NOMO-1 treated with DMSO at 0.1 percent for 48 hours (cell line): ENCODE measurements around the gene ZFPM1.
"Not testable (repeated sequence)": the region's sequence is repeated elsewhere in the genome, so short reads cannot be mapped to it uniquely, and the experiment has no call there.

ENCODE experiments used
- DNase-seq: peaks from one replicate; lab custom pipeline; 2025; ENCODE audit not compliant: unreplicated experiment; lab: John Stamatoyannopoulos, UW

The ZFPM1 gene

DNA sequence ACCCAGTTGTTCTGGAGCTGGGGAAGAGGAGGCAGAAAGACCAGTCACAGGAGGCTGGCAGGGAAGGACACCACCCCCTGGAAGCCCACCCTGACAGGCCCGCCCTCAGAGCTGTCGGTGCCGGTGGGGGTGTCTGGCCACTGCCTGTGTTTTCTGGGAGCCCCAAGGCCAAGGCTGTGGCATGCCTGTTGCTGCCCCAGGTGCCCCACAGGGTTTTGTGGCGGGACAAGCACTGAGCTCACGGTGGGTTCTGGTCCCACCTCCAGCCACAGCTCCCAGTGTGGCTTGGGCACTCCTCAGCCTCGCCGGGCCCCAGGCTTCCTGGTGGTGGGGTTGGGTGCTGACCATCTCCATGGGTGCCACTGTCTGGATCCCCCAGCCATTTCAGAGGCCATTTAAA, 58.0 kb downstream of the ZFPM1 start:
- DNase-seq, result no peak

DNA sequence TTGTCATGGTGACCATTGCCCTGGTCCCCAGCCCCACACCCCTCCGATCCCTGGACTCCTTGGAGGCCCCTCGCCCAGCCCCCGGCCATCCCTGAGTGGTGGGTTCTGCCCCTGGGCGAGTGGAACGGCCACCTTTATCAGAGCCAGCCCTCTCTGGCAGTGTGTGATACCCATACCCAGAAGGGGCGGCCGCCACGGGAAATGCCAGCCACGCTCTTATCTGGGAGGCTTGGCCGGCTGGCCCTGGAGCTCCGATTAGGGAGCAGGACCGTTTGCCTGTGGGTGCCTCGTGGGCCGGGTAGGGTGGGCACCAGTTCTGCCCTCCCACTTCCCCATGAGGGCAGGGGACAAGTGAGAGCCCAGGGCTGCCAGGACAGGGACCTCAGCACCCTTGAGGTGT, 58.8 kb downstream of the ZFPM1 start:
- DNase-seq, result no peak

DNA sequence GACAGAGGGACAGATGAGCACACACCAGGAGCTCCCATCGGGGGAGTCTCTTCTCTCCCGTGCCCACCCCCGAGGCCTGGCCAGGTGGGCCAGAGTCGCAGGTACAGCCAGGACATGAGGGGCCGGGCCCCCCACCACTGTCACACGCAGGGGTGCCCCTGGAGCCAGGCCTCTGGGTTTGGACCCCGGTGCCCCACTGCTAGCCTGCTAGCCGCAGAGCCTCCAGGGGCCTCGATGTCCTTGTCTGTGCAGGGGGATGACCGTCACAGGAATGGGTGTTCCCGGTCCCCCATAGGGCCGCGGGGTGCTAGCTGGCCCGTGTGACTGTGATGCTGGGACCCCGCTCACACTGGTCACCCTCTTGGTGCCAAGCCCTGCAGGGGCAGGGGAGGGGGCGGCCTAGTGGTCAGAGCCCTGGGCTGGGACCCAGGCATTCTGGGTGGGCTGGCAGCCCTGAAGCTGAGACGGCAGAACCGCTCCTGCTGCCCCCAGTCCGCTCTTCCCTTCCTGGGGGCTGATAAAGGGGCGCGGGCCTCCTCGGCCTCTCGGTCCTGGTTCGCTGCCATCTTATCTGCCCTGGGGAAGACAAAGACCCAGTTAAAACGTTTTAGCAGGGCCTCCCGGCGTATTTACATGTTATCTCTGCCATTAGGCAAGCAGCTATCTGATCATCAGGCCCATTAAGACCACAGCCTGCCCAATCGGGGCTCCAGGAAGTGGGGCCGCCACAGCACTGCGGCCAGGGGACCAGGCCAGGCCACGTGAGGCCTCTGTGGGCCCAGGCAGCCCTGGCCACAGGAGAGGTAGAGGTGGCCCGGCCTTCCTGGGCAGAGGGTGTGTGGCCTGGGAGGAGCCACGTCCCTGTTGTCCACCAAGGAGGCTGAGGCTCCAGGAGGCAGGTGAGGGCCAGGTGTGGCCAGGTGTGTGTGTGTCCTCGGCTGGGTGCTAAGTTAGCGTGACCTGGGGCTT, 59.9 kb downstream of the ZFPM1 start:
- DNase-seq, result no peak

DNA sequence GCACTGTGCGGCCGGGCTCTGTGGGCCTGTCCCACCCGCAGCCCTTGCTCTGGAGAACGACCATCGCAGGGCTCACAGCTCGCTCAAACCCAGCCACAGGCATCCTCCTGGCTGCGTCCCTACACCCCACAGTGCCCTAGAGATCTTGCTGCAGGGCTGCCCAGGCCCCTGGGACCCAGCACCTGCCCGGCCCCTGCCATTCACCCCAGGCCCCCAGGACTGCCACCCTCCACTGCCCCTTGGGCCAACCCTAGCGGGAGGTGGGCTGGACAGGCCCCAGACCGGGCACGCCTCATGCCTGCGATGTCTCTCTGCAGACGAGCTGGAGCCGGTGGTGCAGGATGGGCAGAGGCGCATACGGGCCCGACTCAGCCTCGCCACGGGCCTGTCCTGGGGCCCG, 61.0 kb downstream of the ZFPM1 start:
- no peak for DNase-seq

DNA sequence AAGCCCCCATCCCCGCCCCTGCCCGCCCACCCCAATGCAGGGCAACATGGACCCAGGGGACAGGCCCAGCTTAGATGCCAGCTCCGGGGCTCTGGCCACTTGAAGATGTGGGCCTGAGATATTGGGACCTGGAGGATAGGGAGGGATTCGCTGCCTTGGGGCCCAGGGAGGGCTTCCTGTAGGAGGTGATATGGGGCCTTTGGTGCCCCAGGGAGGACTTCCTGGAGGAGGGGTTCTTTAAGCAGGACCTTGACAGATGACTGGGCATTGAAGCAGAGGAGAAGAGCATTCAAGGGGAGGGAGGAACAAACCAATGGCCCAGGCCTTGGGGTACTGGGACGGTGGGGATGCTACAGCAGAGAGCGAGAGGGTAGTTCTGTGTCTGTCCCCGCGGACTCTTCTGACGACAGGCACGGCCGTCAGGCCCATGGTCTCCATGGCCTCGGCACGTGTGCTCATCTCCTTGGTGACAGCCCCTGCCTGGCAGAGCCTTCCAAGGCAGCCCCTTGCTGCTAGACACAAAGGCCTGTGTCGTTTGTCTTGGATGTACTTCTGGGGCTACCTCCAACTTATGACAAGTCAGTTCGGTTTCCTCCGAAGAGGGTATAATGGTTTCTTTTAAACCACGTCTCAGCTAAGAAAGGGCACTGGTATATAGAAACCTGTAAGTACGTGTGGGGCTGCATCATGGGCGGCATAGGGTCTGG, 61.6 kb downstream of the ZFPM1 start:
- no peak for DNase-seq

DNA sequence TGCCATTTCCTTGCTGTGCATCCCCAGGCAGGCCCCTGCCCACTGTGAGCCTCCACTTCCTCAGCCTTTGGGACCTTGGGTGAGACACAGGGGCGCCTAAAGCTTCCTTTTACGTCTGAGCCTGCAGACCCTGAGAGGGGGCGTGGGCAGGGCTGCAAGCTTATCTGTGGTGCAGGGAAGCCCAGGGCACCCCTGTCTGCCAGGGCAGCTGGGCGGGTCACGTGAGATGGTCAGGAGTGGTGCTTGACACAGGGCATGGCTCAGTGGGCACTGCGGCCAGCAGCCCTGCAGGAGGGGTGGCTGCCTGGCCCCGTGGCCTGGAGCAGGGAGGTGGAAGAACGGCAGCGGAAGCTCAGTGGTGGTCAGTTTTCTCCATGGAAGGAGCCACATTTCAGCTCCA, 62.3 kb downstream of the ZFPM1 start:
- no peak for DNase-seq

DNA sequence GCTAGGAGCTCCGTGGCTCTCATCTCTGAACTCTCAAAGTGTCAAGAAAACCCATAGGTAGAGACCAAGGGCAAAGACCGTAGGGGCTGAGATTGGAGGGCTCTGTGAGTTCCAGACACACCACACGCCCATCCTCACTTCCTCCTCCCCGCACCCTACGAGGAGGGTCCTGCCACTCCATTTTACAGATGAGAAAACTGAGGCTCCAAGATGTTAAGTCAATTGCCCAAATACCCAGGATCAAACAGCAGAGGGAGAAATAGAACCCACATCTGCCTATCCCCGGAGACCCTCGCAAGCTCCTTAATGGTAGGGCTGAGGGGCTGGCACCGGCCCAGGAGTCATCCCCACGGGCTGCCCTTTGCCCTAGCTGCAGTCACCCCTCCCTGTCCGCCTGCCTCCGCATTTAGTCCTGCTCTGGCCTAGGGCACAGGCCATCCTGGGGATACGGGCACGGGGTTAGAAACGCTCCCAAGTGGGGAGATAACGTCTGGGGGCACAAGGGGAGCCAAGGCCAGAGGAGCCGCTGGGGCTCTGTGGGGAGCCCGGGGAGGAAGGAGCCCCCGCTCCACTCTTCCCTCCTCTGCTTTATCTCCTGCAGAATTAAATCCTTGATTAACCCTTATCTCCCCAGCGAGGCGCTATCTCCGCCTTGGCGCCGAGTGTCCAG, 63.0 kb downstream of the ZFPM1 start:
- no peak for DNase-seq

DNA sequence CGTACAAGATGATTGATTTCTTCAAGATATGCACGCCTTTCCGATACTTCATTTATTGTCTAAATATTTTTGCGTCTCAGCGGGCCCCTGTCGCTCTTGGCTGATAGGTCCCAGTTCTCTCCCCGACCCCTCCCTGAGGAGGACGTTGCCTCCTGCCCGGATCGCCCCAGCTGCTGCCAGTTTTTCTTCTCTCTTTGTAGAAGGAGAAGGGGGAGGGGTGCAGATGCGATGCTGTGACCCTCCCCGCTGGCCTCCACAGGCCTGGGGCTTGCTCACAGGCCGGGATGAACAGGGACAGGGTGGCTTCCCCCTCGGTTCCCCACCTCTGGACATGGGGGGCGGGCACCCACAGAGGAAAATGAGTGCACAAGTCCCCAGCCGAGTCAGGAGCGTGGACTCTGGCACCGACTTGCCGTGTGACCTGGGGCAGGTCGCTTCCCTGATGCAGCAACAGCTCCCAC, 63.6 kb downstream of the ZFPM1 start:
- DNase-seq, result no peak

DNA sequence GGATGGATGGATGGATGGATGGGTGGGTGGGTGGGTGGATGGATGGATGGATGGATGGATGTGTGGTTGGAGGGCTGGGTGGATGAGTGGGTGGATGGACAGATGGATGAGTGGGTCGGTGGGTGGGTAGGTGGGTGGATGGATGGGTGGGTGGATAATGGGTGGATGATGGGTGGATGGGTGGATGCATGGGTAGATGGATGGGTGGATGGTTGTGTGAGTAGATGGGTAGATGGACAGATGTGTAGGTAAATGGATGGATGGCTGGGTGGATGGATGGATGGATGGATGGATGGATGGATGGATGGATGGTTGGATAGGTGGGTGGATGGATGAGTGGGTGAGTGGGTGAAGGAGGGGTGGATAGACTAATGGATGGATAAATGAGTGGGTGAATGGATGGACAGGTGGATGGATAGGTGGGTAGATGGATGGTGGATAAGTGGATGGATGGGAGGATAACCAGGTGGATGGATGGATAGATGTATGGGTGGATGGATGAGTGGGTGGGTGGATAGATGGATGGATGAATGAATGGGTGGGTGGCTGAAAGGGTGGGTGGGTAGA, 64.2 kb downstream of the ZFPM1 start:
- not testable (repeated sequence) for DNase-seq

DNA sequence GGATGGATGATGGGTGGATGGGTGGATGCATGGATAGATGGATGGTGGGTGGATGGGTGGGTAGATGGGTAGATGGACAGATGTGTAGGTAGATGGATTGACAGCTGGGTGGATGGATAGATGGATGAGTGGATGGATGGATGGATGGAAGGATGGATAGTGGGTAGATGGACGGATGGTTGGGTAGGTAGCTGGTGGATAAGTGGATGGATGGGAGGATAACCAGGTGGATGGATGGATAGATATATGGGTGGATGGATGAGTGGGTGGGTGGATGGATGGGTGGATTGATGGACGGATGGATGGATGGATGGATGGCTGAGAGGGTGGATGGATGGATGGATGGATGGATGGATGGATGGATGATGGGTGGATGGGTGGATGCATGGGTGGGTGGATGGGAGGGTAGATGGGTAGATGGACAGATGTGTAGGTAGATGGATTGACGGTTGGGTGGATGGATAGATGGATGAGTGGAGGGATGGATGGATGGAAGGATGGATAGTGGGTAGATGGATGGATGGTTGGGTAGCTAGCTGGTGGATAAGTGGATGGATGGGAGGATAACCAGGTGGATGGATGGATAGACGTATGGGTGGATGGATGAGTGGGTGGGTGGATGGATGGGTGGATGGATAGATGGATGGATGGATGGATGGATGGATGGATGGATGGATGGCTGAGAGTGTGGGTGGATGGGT, 65.5 kb downstream of the ZFPM1 start:
- not testable (repeated sequence) for DNase-seq

DNA sequence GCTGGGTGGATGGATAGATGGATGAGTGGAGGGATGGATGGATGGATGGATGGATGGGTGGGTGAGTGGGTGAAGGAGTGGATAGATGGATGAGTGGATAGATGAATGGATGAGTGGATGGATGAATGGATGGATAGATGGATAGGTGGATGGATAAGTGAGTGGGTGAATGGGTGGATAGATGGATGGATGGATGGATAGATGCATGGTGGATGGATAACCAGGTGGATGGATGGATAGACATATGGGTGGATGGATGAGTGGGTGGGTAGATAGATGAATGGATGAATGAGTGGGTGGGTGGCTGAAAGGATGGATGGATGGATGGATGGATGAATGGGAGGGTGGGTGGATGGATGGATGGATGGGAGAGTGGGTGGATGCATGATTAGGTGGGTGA, 66.2 kb downstream of the ZFPM1 start:
- no peak for DNase-seq

DNA sequence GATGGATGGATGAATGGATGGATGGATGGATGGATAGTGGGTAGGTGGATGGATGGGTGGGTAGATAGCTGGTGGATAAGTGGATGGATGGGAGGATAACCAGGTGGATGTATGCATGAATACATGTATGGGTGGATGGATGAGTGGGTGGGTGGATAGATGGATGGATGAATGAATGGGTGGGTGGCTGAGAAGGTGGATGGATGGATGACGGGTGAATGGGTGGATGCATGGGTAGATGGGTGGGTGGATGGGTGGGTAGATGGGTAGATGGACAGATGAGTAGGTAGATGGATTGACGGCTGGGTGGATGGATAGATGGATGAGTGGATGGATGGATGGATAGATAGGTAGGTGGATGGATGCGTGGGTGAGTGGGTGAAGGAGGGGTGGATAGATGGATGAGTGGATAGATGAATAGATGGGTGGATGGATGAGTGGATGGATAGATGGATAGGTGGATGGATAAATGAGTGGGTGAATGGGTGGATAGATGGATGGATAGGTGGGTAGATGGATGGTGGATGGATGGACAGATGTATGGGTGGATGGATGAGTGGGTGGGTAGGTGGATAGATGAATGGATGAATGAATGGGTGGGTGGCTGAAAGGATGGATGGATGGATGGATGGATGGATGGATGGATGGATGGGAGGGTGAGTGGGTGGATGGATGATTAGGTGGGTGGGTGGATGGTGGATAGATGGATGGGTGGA, 67.0 kb downstream of the ZFPM1 start:
- no peak for DNase-seq

DNA sequence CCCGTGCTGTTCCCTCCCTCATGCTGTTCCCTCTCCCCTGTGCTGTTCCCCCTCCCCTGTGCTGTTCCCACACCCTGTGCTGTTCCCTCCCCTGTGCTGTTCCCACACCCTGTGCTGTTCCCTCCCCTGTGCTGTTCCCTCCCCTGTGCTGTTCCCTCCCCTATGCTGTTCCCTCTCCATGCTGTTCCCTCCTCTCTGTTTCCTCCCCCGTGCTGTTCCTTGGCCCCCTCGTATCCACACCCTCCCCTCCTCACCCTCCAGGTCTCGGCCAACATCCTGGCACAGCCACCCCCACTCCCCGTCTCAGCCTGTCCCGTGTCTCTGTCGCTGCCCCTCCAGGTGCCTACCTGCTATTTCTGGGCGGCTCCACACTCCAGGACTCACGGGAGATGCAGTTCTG, 68.6 kb downstream of the ZFPM1 start:
- DNase-seq, result no peak

DNA sequence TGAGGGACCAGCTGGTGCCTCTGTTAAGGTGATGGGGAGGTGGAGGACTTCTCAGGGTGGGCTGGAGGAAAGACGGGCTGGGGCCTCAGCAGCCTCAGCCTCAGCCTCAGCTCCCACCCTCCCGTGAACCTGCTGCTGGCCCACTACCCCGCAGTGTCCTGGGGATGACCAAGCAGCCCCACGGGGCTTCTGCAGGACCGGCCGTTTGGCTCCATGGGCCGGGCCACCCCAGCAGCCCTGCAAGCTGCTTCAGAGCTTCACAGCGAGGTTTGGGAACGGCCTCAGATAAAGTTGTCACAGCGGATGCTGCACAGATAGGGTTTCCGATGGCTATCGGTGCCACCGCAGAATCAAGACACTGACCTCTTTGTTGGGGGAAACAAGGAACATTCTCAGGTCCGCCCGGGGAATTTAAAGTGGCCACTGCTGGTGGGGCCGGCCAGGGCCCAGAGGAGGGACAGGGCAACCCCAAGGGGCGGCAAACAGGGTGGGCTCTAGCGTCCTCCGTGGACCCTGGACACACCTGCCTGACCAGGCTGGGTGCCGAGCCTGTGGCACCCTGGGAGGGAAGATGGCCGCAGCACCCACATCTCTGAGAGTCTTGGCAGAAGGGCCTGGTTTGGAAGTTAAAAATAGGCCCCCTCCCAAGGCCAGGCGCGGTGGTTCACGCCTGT, 69.3 kb downstream of the ZFPM1 start:
- DNase-seq, result no peak

DNA sequence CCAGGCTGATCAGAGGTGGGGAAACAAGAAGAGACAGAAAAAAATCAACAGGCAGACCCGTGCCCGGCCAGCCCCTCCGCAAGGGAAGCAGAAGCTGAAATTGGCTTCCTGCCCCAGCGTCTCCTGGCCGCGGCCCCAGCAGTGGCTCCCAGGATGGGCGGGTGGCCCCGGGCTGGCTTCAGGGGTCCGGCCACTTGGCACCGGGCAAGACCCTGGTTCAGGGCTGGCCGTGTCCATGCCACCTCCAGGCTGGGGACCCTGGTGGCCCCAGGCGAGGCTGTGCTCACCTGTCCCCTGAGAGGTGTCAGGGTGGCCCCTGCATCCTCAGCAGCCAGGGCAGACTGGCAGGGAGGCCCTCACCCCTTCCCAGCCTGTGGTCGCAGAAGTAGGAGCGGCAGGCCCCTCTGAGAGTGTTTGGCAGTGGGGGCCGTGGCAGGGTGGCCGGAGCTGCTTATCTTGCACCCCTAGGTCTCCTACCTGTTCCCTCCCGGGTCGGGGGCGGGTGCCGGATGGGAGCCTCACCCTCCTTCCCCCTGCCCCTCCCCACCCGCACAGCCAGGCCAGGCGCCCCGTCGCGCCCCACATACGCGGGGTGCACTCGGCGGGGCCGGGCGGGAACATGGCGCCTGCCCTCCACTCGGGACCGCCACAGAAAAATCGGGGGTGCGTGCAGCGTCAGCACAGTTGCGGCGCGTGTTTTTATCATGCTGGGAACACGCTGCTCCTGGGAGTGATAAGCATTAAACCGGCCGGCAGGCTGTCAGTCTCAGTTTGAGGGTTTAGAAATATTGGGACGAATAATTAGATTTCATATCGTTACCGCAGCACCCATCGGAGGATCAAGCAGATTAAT, 70.5 kb downstream of the ZFPM1 start:
- no peak for DNase-seq

DNA sequence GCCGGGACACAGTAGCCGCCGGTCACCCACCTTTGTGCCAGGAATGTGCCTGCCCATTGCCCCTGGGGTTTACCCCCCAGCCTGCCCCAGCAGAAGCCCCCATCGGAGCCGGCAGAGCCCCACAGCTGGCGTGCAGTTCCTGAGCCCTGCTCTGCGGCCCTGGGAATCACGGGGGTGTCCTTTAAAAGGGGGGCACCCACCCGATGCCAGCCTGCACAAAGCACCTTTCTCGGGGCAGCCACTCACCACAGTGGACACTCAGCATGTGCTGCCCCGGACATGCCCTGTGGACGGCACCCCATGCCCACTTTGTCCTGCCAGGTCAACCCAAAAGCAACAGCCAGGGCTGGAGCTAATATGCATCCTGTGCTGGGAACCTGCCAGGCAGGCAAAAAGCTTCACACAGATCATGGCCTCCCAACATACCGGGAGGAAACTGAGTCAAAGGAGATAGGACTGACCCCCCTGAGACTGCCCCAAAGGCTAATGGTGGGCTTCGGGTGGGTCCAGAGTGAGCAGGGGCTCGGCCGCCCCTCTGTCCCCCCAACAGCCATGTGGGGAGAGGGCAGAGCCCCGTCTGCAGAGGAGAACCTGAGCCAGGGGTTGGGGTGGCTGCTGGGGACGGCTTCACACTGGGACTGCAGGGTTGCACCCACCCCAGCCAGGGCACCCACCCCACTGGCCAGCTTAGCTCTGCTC, 71.3 kb downstream of the ZFPM1 start:
- DNase-seq, result no peak

DNA sequence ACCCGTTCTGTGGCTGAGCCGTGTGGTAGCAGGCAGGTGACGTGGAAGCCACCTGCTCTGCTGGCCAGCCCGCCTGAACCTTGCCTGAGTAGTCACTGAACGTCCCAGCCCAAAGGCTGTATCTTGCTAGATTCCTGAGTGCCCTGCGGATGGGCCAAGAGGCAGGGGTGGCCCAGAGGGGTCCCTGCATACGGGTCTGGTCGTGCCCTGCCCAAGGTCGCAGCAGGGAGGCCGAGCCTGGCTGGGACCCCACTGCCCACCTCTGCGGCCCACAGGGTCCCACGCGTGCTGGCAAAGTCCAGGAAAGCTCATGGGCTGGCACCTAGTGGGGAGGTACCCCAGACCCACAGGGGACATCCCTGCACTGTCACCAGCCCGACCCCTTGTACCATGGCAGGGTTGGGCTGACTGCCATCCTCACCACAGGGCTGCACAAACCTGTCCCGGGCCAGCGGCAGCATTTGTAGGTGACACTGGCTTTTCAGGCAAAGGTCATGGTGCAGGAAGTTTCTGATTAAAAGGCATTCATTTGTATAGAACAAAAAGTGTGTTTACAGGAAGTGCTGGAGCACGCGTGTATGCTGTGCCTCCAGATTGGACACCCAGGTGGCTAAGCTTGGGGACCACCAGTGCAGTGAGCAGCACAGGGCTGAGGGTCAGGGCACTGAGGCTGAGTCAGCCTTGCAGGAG, 72.0 kb downstream of the ZFPM1 start:
- DNase-seq, result no peak

DNA sequence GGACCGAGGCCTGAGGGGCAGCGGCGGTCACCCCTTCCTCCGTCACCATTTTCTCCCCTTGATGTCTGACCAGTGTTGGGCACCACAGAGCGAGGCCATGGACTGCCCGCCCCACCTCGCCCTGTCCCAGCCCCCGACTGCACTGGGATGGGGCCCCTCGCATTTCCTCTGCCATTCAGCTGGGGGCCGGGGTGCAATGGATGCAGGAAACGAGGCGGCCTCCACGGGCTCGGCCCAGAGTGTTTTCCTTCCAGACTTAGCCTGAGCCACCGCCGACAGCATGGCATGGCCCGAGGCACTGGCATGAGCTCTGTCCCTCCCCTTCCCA, 72.5 kb downstream of the ZFPM1 start:
- no peak for DNase-seq
